HepG2 (cell line): ENCODE results near the gene TBXAS1. TPM values are rescaled to one million over a fixed set of nuclear protein-coding genes. Genes with fewer than 3 reads are reported as not detected.
A peak's percentile ranks its signal among the peaks of the same experiment; 100 is the strongest.

ENCODE experiments used
- ATAC-seq: fragments of 200-7000 bp; cut with Tn5 transposase; 3 replicates; pipeline ENCODE4 v1.9.1; 2020; ENCODE audit warnings: mild to moderate bottlenecking, moderate library complexity
- BruUV-seq: library from RNA; stranded (reverse); fragments of 400-500 nt; replicated peaks from 2 replicates; lab custom pipeline; 2021; lab: Mats Ljungman, UMichigan
- CTCF ChIA-PET: fragments of 300-600 bp; formaldehyde crosslinking; extraction: SDS; loops from one replicate; lab custom pipeline; 2021; ENCODE audit warnings: low total read pairs, inconsistent platforms, low intra/inter-chr PET ratio; lab: Yijun Ruan, JAX
- POLR2A ChIA-PET: fragments of 350-600 bp; sonication (Branson Sonifier 250); formaldehyde crosslinking; loops from one replicate; lab custom pipeline; 2020; ENCODE audit warnings: antibody characterized with exemption, inconsistent platforms; lab: Yijun Ruan, JAX
- DNase-seq: peaks from one replicate; pipeline ENCODE4 v3.0.0-alpha.2; 2015; ENCODE audit warnings: low spot score
- FAIRE-seq: peaks from 3 replicates; lab custom pipeline; 2011; peaks lifted over from hg19 to GRCh38; lab: Jason Lieb, UNC
- H2AFZ ChIP-seq: one replicate; pipeline ENCODE4 v1.6.1; 2011; ENCODE audit warnings: low read length, inconsistent platforms
- H3K27ac ChIP-seq: fragments of 300-600 bp; 3 replicates; pipeline ENCODE4 v1.8.0; 2011; ENCODE audit warnings: mixed run types, mild to moderate bottlenecking, mixed read lengths, low read length, inconsistent platforms; ENCODE audit not compliant: insufficient read depth; ENCODE audit errors: extremely low read length
- H3K27me3 ChIP-seq, 2 experiments: fragments of 200-600 bp in 1 of 2; 2 replicates in 1 of 2; 3 replicates in 1 of 2; pipeline versions ENCODE4 v1.6.0 to v1.8.0; 2011; ENCODE audit warnings: low read length in 2 of 2, mild to moderate bottlenecking in 2 of 2, moderate library complexity in 2 of 2, inconsistent platforms in 1 of 2; ENCODE audit not compliant: insufficient read depth in 2 of 2, control insufficient read depth in 1 of 2
- H3K36me3 ChIP-seq, 2 experiments: fragments of 200-600 bp in 1 of 2; replicated peaks in 1 of 2; 2 replicates in 1 of 2; 3 replicates in 1 of 2; pipeline versions ENCODE4 v1.5.1 to v1.8.0; 2011; ENCODE audit warnings: low read length in 2 of 2, inconsistent platforms in 1 of 2; ENCODE audit not compliant: insufficient read depth in 2 of 2, control insufficient read depth in 1 of 2
- H3K4me1 ChIP-seq: 2 replicates; pipeline ENCODE4 v1.5.1; 2012; ENCODE audit warnings: low read length, inconsistent platforms; ENCODE audit not compliant: insufficient read depth
- H3K4me2 ChIP-seq: 2 replicates; pipeline ENCODE4 v1.6.0; 2011; ENCODE audit warnings: low read depth, low read length, inconsistent platforms
- H3K4me3 ChIP-seq, 3 experiments: fragments of 200-600 bp in 1 of 3; sonication (generic), shearing (Covaris generic) in 1 of 3; replicated peaks in 1 of 3; 2 replicates each; pipeline ENCODE4 v1.5.1; 2011 to 2016; ENCODE audit warnings: low read length in 3 of 3, inconsistent platforms in 2 of 3, low read depth in 2 of 3, mild to moderate bottlenecking in 2 of 3, control low read depth in 1 of 3, mixed read lengths in 1 of 3; ENCODE audit not compliant: insufficient read depth in 1 of 3
- H3K79me2 ChIP-seq: one replicate; pipeline ENCODE4 v1.6.1; 2011; ENCODE audit warnings: low read length, inconsistent platforms; ENCODE audit not compliant: insufficient read depth
- H3K9ac ChIP-seq: 2 replicates; pipeline ENCODE4 v1.6.0; 2011; ENCODE audit warnings: mild to moderate bottlenecking, low read depth, low read length, inconsistent platforms; ENCODE audit not compliant: insufficient read depth
- H3K9me3 ChIP-seq: 2 replicates; pipeline ENCODE4 v1.5.1; 2012; ENCODE audit warnings: mild to moderate bottlenecking, low read length
- H4K20me1 ChIP-seq: 2 replicates; pipeline ENCODE4 v1.6.0; 2011; ENCODE audit warnings: inconsistent platforms, mild to moderate bottlenecking, low read length, moderate library complexity; ENCODE audit not compliant: insufficient read depth
- CCAR2 ChIP-seq: fragments of 200-400 bp; formaldehyde crosslinking; optimal IDR thresholded peaks from 2 replicates; pipeline ENCODE3; 2018; ENCODE audit warnings: low read depth, mild to moderate bottlenecking, low read length, moderate library complexity
- HMGA1 ChIP-seq: sonication (generic); formaldehyde crosslinking; conservative IDR thresholded peaks from 2 replicates; pipeline ENCODE4 v1.4.0; 2020; ENCODE audit warnings: missing genetic modification reagents
- HNRNPLL ChIP-seq: fragments of 200-400 bp; formaldehyde crosslinking; IDR thresholded peaks from 2 replicates; pipeline ENCODE4 v1.6.1; 2017; ENCODE audit warnings: mild to moderate bottlenecking, low read depth, low read length; ENCODE audit not compliant: poor library complexity, severe bottlenecking
- IRF2 ChIP-seq: IDR thresholded peaks from 2 replicates; pipeline ENCODE4 v1.6.1; 2018; ENCODE audit warnings: missing genetic modification reagents, missing compliant biosample characterization
- KLF12 ChIP-seq: sonication (generic); formaldehyde crosslinking; IDR thresholded peaks from 2 replicates; pipeline ENCODE4 v1.4.0; 2020; ENCODE audit warnings: missing genetic modification reagents, borderline replicate concordance
- RBAK ChIP-seq: sonication (generic); formaldehyde crosslinking; IDR thresholded peaks from 2 replicates; pipeline ENCODE4 v1.5.1; 2020; ENCODE audit warnings: mild to moderate bottlenecking, missing genetic modification reagents
- REPIN1 ChIP-seq: sonication (generic); formaldehyde crosslinking; IDR thresholded peaks from 2 replicates; pipeline ENCODE4 v1.8.0; 2022; ENCODE audit warnings: missing genetic modification reagents, low read depth, mild to moderate bottlenecking, borderline replicate concordance
- ZBTB3 ChIP-seq: sonication (generic); formaldehyde crosslinking; IDR thresholded peaks from 2 replicates; pipeline ENCODE4 v1.4.0; 2020; ENCODE audit warnings: low read depth, mild to moderate bottlenecking, moderate library complexity, missing genetic modification reagents, borderline replicate concordance
- ZNF263 ChIP-seq: sonication (generic); formaldehyde crosslinking; IDR thresholded peaks from 2 replicates; pipeline ENCODE4 v1.4.0; 2020; ENCODE audit warnings: missing genetic modification reagents
- ZNF567 ChIP-seq: sonication (generic); formaldehyde crosslinking; IDR thresholded peaks from 2 replicates; pipeline ENCODE4 v1.8.1; 2023; ENCODE audit warnings: mild to moderate bottlenecking, missing genetic modification reagents, borderline replicate concordance
- ZNF670 ChIP-seq: sonication (generic); formaldehyde crosslinking; IDR thresholded peaks from 2 replicates; pipeline ENCODE4 v1.8.0; 2022; ENCODE audit warnings: mild to moderate bottlenecking, missing genetic modification reagents, borderline replicate concordance
- WGBS: methylation state at CpG from one replicate; pipeline ENCODE4 v1.1.6; 2017; ENCODE audit warnings: low lambda C conversion rate; 5-methylcytosine and 5-hydroxymethylcytosine counted together
- in situ Hi-C: cut with HindIII; loops from 2 replicates; pipeline ENCODE4 v1.10.0; 2017; ENCODE audit warnings: low pct_unique_long_range_greater_than_20kb; ENCODE audit not compliant: extremely low pct_ligation_motif_present
- intact Hi-C: fragments of 100-400 bp; cut with micrococcal nuclease; formaldehyde crosslinking; loops from one replicate; pipeline ENCODE4 v1.10.0; 2022; ENCODE audit not compliant: unreplicated experiment
- polyA plus RNA-seq, 8 experiments: library from polyadenylated mRNA; depleted of rRNA in 3 of 8; stranded (reverse) in 7 of 8; unstranded in 1 of 8; fragments of >200 nt; fragmentation: Illumina TruSeq in 4 of 8; extraction: Trizol in 4 of 8; gene quantifications; 2 replicates each; pipeline versions ENCODE4 v1.2.1 to v1.2.3, GENCODE V29; 2011 to 2016; ENCODE audit warnings: low read depth in 4 of 8, missing spikeins in 1 of 8, mixed read lengths in 1 of 8; ENCODE audit not compliant: insufficient read depth in 1 of 8
- total RNA-seq, 5 experiments: library from RNA; depleted of rRNA; stranded (reverse); fragments of >200 nt; fragmentation: Illumina TruSeq; extraction: Trizol; gene quantifications; 2 replicates each; pipeline ENCODE4 v1.2.3, GENCODE V29; 2016; ENCODE audit warnings: low read depth in 1 of 5
- TF ChIP-seq, protein P1 (sequence below): sonication (generic); formaldehyde crosslinking; IDR thresholded peaks from 2 replicates; pipeline ENCODE4 v1.4.0; 2020; ENCODE audit warnings: mild to moderate bottlenecking, missing genetic modification reagents

TBXAS1 gene
- total and polyA plus RNA-seq, 2 of the 13 experiments (the other 11 are each of a cell fraction or from before 2014, with no cell fraction given): 4.0 to 4.9 TPM

- no peak for TF ChIP-seq HNRNPLL
- TF ChIP-seq, protein P1, sequence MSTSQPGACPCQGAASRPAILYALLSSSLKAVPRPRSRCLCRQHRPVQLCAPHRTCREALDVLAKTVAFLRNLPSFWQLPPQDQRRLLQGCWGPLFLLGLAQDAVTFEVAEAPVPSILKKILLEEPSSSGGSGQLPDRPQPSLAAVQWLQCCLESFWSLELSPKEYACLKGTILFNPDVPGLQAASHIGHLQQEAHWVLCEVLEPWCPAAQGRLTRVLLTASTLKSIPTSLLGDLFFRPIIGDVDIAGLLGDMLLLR (CRISPR knock-in tag): no peak
- TF ChIP-seq ZNF263 (CRISPR knock-in tag): no peak
- TF ChIP-seq ZNF567: no peak
Measured at GRCh38 chr7:139989366-139990141, 160.5 kb downstream of the TBXAS1 start (continued).

DNA sequence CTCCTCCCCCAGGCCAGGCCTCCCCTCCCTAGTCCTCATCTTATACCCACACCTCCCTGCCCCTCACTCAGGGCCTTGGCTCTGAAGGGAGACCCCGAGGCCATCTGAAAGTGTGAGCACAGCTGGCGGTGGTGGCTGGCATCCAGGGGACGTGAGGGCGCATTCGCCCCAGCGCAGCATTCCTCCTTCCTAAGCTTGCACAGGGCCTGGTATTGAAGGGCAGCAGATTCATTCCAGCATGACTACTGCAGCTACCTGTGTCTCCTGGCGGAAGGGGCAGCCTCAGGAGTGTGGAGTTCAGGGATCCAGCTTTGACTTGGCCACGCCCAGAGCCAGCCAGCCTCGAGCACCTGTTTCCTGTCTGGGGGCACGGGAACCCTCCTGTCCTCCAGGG lies 161.1 kb downstream of the TBXAS1 start:
- in situ Hi-C loops: no loop called here
- DNase-seq (no peak), ATAC-seq (peak; percentile 8; the same call in 1 of the 3 replicates), FAIRE-seq (no peak)
- H4K20me1 ChIP-seq: no peaks in the 10 kb centered on the region
- CTCF ChIA-PET: no interaction called here
- no peak overlapping the region for H3K9ac ChIP-seq
- H3K4me3 ChIP-seq: no peak overlapping the region
- BruUV-seq: no TSS peak
- no peaks in the 10 kb centered on the region for H3K79me2 ChIP-seq
- POLR2A ChIA-PET: no interaction called here
- WGBS: 78% methylated on average over 6 of the region's 10 CpGs
- TF ChIP-seq ZNF670: no peak
- no peak for TF ChIP-seq IRF2 (CRISPR knock-in tag)
- no peak for TF ChIP-seq HMGA1 (CRISPR knock-in tag)
- no peak for TF ChIP-seq RBAK (CRISPR knock-in tag)
- no peak for TF ChIP-seq KLF12 (CRISPR knock-in tag)
- no peak for TF ChIP-seq REPIN1
- no peak for TF ChIP-seq CCAR2
- no peak for TF ChIP-seq ZBTB3 (CRISPR knock-in tag)
- H3K27ac ChIP-seq: no peak overlapping the region
- H3K27me3 ChIP-seq: peaks cover 1 to 27% of the 10 kb centered on the region in 2 experiments
- H3K4me1 ChIP-seq: peaks cover 39% of the 10 kb centered on the region
- peak overlapping the region; percentile 19; the same call in 1 of the 2 replicates for H3K4me2 ChIP-seq
- H3K36me3 ChIP-seq: no peaks in the 10 kb centered on the region
- H3K9me3 ChIP-seq: no peaks in the 10 kb centered on the region
- no peak overlapping the region for H2AFZ ChIP-seq
- intact Hi-C loops: no loop called here
